ENCODE results near the gene IMPDH1.

DNA sequence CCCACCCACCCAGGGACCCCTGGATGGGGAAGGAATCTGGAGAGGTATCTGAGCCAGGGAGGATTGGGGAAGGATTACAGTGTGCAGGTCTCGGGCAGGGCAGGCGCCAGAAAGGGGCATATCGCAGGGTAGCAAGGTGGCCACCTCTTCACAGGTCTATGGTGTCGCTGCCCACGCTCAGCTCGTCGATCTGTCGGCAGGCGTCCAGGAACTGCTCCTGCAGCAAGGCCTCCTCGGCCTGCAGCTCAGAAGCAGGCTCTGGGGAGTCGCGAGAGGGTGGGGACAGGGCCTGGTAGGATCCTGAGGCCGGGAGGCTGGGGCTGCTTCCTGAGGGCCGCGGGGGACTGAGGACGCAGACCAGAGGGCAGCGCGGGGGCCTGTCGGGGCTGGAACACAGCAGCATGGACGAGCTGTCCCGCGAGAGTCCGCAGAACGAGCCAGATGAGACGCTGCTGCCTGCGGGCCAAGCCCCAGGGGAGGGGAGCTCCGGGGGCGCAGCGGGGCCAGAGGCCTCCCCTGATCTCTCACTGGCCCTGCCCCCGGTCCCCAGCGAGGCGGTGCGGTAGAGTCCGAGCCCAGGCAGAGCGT lies 59.0 kb downstream of the IMPDH1 start:
- TF ChIP-seq, protein P1, sequence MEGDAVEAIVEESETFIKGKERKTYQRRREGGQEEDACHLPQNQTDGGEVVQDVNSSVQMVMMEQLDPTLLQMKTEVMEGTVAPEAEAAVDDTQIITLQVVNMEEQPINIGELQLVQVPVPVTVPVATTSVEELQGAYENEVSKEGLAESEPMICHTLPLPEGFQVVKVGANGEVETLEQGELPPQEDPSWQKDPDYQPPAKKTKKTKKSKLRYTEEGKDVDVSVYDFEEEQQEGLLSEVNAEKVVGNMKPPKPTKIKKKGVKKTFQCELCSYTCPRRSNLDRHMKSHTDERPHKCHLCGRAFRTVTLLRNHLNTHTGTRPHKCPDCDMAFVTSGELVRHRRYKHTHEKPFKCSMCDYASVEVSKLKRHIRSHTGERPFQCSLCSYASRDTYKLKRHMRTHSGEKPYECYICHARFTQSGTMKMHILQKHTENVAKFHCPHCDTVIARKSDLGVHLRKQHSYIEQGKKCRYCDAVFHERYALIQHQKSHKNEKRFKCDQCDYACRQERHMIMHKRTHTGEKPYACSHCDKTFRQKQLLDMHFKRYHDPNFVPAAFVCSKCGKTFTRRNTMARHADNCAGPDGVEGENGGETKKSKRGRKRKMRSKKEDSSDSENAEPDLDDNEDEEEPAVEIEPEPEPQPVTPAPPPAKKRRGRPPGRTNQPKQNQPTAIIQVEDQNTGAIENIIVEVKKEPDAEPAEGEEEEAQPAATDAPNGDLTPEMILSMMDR (conservative IDR thresholded peaks at IDR 0.05) = no peak
- no peak for TF ChIP-seq EZH2 (IDR thresholded peaks at IDR 0.05; ENCODE audit: low read depth)

All from PC-9 (cell line).